Measurements from ENCODE around the gene TMEM185B. TPM values are rescaled to one million over a fixed set of nuclear protein-coding genes. Genes with fewer than 3 reads are reported as not detected.

Gene TMEM185B
- total and polyA plus RNA-seq, 8 donors = 2.8 to 13.5 (median 8.6) TPM

DNA sequence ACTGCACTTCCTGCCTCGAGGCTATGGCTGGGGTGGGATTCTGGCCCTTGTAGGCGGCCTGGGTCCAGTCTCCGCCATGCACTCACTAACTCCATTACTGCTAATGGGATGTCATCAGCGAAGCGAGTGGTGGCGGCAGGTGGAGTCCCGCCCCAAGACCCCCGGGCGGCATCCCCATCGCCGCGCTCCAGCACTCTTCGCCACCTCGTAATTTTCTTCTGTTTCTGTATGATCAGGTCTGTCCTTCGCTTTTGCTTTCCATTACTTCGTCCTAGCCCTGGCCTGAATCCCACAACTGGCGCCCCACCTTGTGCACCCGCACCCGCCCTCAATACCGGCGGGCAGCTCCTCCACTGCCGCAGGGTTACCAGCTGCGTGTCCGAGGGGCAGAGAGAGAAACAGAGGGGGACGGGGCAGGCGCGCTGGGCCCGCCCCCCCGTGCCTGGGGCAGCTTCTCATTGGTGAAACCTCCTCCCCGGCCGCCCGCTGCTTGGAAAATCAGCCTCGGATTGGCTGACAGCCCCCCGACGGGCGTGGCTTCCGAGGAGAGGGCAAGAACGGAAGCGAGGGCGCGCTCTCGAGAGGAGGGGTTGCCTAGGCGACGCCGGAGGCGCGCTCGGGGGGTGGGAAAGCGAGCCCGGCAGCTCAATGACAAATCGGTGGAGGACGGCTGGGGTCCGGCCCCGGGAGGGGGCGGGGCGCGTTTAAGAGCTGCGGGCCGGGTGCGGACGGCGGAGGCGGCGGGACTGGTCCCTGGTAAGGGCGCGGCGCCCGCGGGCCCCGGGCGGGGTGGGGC, 29.2 kb upstream of the TMEM185B start, which contains the start of gene RALB:
Gene RALB, plus strand, starts transcription at position 628 of the 796 bp plus-strand sequence. CDS start 25,813 bp downstream, outside the sequence.
- peak within 1 kb of the TSS; percentile 67 to 89 (median 86) for H3K27ac ChIP-seq
- H3K27me3 ChIP-seq = no peaks in the 10 kb centered on the region
- no peaks in the 10 kb centered on the region for H3K9me3 ChIP-seq
- TF ChIP-seq CTCF (IDR thresholded peaks at IDR 0.05) = no peak
- DNase-seq = peak; percentile 99 to 100 (median 100)
- peaks cover 0 to 5% (median 4%) of the 10 kb centered on the region in 3 donors for H3K4me1 ChIP-seq
- ATAC-seq = peak; percentile 95 to 98 (median 96)
- peak within 1 kb of the TSS; percentile 83 to 99 (median 94) for H3K4me3 ChIP-seq
- intact Hi-C loops (cut with DNase I) = no loop called here
- FAIRE-seq = peak; percentile 66
- WGBS, 2 donors = 1% methylated on average over 65 to 71 of the region's 71 CpGs
- no peaks in the 10 kb centered on the region for H3K36me3 ChIP-seq

GRCh38 chr2:120251880-120252224, 28.7 kb upstream of the TMEM185B start:
- no peak for ATAC-seq
- Histone ChIP-seq H3K27ac (peak overlapping the region in 1 of 4 donors; percentile 85), H3K9me3 (no peaks in the 10 kb centered on the region), H3K4me3 (peak overlapping the region; percentile 83 to 99 (median 94)), H3K4me1 (peaks cover 0 to 5% (median 0%) of the 10 kb centered on the region in 3 donors), H3K27me3 (no peaks in the 10 kb centered on the region), H3K36me3 (no peaks in the 10 kb centered on the region)
- no peak for DNase-seq
- WGBS, 2 donors = 23 to 29% methylated on average over 6 of the region's 6 CpGs
- TF ChIP-seq CTCF (IDR thresholded peaks at IDR 0.05) = no peak
- intact Hi-C loops (cut with DNase I) = no loop called here
- FAIRE-seq = no peak

GRCh38 chr2:120251078-120251477, 27.9 kb upstream of the TMEM185B start:
- H3K9me3 ChIP-seq = no peaks in the 10 kb centered on the region
- ATAC-seq (no peak), FAIRE-seq (no peak), DNase-seq (no peak)
- no peak overlapping the region for H3K27ac ChIP-seq
- TF ChIP-seq CTCF (IDR thresholded peaks at IDR 0.05) = no peak
- 70 to 82% methylated on average over 3 of the region's 3 CpGs for WGBS, 2 donors
- peaks cover 0 to 5% (median 0%) of the 10 kb centered on the region in 3 donors for H3K4me1 ChIP-seq
- H3K4me3 ChIP-seq = no peak overlapping the region
- H3K27me3 ChIP-seq = no peaks in the 10 kb centered on the region
- intact Hi-C loops (cut with DNase I) = no loop called here
- H3K36me3 ChIP-seq = no peaks in the 10 kb centered on the region

DNA sequence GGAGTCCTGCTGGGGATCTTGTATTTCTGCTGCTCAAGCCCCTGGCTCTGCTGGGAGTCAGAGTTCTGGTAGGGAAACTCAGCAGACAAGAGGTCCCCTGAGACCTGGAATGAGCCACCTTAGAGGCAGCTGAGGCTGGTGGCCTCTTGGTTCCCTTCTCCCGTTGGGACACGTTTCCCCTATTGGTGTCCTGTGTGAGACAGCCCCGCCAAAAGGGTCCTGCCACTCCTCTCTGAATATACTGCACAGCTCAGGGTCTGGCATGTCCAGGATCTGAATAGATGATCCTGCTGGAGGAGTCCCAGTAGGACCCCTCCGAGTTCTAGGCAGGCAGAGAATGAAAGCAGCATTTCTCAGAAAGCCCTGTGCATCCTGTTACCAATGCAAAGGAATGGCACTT, 27.4 kb upstream of the TMEM185B start:
- no peak for FAIRE-seq
- intact Hi-C loops (cut with DNase I) = no loop called here

More for the DNA sequence above, 27.4 kb upstream of the TMEM185B start:
- DNase-seq (no peak), ATAC-seq (no peak)
- no peaks in the 10 kb centered on the region for H3K27me3 ChIP-seq
- no peak overlapping the region for H3K4me3 ChIP-seq
- no peak for TF ChIP-seq CTCF (IDR thresholded peaks at IDR 0.05)
- H3K27ac ChIP-seq = no peak overlapping the region
- peaks cover 0 to 5% (median 0%) of the 10 kb centered on the region in 3 donors for H3K4me1 ChIP-seq
- H3K9me3 ChIP-seq = no peaks in the 10 kb centered on the region
- 68 to 83% methylated on average over 4 of the region's 4 CpGs for WGBS, 2 donors
- no peaks in the 10 kb centered on the region for H3K36me3 ChIP-seq
